H4 (cell line): ENCODE measurements around the gene CYP19A1. TPM values are rescaled to one million over a fixed set of nuclear protein-coding genes. Genes with fewer than 3 reads are reported as not detected.

Experiments
- DNase-seq: peaks from one replicate; pipeline ENCODE4 v3.0.0-alpha.2; 2015; ENCODE audit warnings: low spot score
- total RNA-seq: library from RNA; depleted of rRNA; stranded (reverse); fragments of >200 nt; shearing (Covaris generic); gene quantifications from 2 replicates; pipeline ENCODE4 v1.2.3, GENCODE V29; 2014; rRNA removed

The CYP19A1 gene
- 0.90 and 4.8 TPM in 2 replicates for total RNA-seq

- no peak for DNase-seq
Measured at GRCh38 chr15:51338496-51338895, at the start of gene CYP19A1. Gene CYP19A1 (minus strand): TSS chr15:51338596. CDS start chr15:51242912, 95,684 bp downstream.

GRCh38 chr15:51387699-51388041, 49.3 kb upstream of the CYP19A1 start:
- no peak for DNase-seq

GRCh38 chr15:51386960-51387698, 48.7 kb upstream of the CYP19A1 start:
- no peak for DNase-seq

- DNase-seq, result no peak
Measured at GRCh38 chr15:51386486-51386885, 48.1 kb upstream of the CYP19A1 start.

GRCh38 chr15:51386029-51386428, 47.6 kb upstream of the CYP19A1 start:
- no peak for DNase-seq

GRCh38 chr15:51382787-51383186, 44.4 kb upstream of the CYP19A1 start:
- peak; percentile 42 for DNase-seq

- peak; percentile 85 for DNase-seq
Measured at GRCh38 chr15:51380999-51381806, 42.8 kb upstream of the CYP19A1 start.

GRCh38 chr15:51379390-51379789, 41.0 kb upstream of the CYP19A1 start:
- no peak for DNase-seq

- no peak for DNase-seq
Measured at GRCh38 chr15:51378406-51378805, 40.0 kb upstream of the CYP19A1 start.

GRCh38 chr15:51377038-51377786, 38.8 kb upstream of the CYP19A1 start:
- DNase-seq, result peak; percentile 96

GRCh38 chr15:51375966-51376640, 37.7 kb upstream of the CYP19A1 start:
- DNase-seq, result peak; percentile 63

GRCh38 chr15:51374131-51374530, 35.7 kb upstream of the CYP19A1 start:
- DNase-seq, result no peak

- no peak for DNase-seq
Measured at GRCh38 chr15:51371266-51371665, 32.9 kb upstream of the CYP19A1 start.

- DNase-seq, result no peak
Measured at GRCh38 chr15:51369451-51369761, 31.0 kb upstream of the CYP19A1 start.

- peak; percentile 98 for DNase-seq
Measured at GRCh38 chr15:51368751-51369450, 30.5 kb upstream of the CYP19A1 start.

GRCh38 chr15:51368307-51368706, 29.9 kb upstream of the CYP19A1 start:
- DNase-seq, result no peak

- peak; percentile 95 for DNase-seq
Measured at GRCh38 chr15:51367322-51367976, 29.1 kb upstream of the CYP19A1 start.

GRCh38 chr15:51366920-51367319, 28.5 kb upstream of the CYP19A1 start:
- peak; percentile 93 for DNase-seq

- no peak for DNase-seq
Measured at GRCh38 chr15:51366071-51366470, 27.7 kb upstream of the CYP19A1 start.

GRCh38 chr15:51365417-51365816, 27.0 kb upstream of the CYP19A1 start:
- no peak for DNase-seq

GRCh38 chr15:51363383-51363782, 25.0 kb upstream of the CYP19A1 start:
- DNase-seq, result no peak
